Tibial nerve (tissue), 4 donors: ENCODE measurements around the gene DDIT3. TPM values are rescaled to one million over a fixed set of nuclear protein-coding genes. Genes with fewer than 3 reads are reported as not detected.

ENCODE experiments used
- DNase-seq, 2 donors: peaks; one replicate each; pipeline ENCODE4 v3.0.0-alpha.2; 2019; ENCODE audit warnings: low spot score in 2 of 2
- H3K27ac ChIP-seq, 4 donors: fragments of 200-600 bp; sonication (generic) in 3 of 4; one replicate each; pipeline ENCODE4 v1.5.1; 2017 to 2019; ENCODE audit warnings: mild to moderate bottlenecking in 1 of 4
- H3K27me3 ChIP-seq, 2 donors: fragments of 200-600 bp; sonication (generic) in 1 of 2; one replicate each; pipeline versions ENCODE4 v1.5.1 to v1.6.0; 2017 to 2019
- H3K36me3 ChIP-seq, 3 donors: fragments of 200-600 bp; sonication (generic); one replicate each; pipeline ENCODE4 v1.5.1; 2018 to 2019
- H3K4me1 ChIP-seq, 4 donors: fragments of 200-600 bp; sonication (generic) in 3 of 4; one replicate each; pipeline ENCODE4 v1.5.1; 2017 to 2019
- H3K4me3 ChIP-seq, 4 donors: fragments of 200-600 bp; sonication (generic) in 3 of 4; one replicate each; pipeline ENCODE4 v1.5.1; 2017 to 2019; ENCODE audit warnings: mild to moderate bottlenecking in 1 of 4, moderate library complexity in 1 of 4
- H3K9me3 ChIP-seq, 4 donors: fragments of 200-600 bp; sonication (generic) in 3 of 4; one replicate each; pipeline ENCODE4 v1.5.1; 2017 to 2019
- CTCF ChIP-seq, 5 experiments: fragments of 200-600 bp in 3 of 5; fragments of 450-650 bp in 2 of 5; sonication (generic) in 3 of 5; IDR thresholded peaks; one replicate each; pipeline ENCODE4 v1.5.1; 2016 to 2019; ENCODE audit warnings: antibody characterized with exemption in 5 of 5, mild to moderate bottlenecking in 3 of 5, moderate library complexity in 2 of 5
- EP300 ChIP-seq, 2 donors: sonication (generic); formaldehyde crosslinking; IDR thresholded peaks; one replicate each; pipeline ENCODE4 v1.6.1; 2017; ENCODE audit warnings: antibody characterized with exemption in 2 of 2, mild to moderate bottlenecking in 1 of 2
- POLR2A ChIP-seq, 2 donors: fragments of 450-650 bp; IDR thresholded peaks; one replicate each; pipeline ENCODE4 v1.6.1; 2017; ENCODE audit warnings: antibody characterized with exemption in 2 of 2, mild to moderate bottlenecking in 2 of 2, moderate library complexity in 2 of 2
- WGBS, 2 donors: methylation state at CpG; one replicate each; pipeline ENCODE4 v1.1.5; 2018; 5-methylcytosine and 5-hydroxymethylcytosine counted together
- total RNA-seq, 4 donors: library from RNA; depleted of rRNA; stranded (reverse); fragments of >200 nt; gene quantifications; one replicate each; pipeline ENCODE4 v1.1.0, GENCODE V29; 2016

The DDIT3 gene
- total RNA-seq, 4 donors from 2014 or later: 35.2 to 49.2 (median 42.1) TPM

- Histone ChIP-seq H3K27ac (no peak overlapping the region), H3K4me1 (peaks cover 0 to 17% (median 13%) of the 10 kb centered on the region in 4 donors), H3K36me3 (peaks cover 0 to 16% (median 0%) of the 10 kb centered on the region in 3 donors), H3K4me3 (no peak overlapping the region), H3K9me3 (no peaks in the 10 kb centered on the region), H3K27me3 (peaks cover 3 to 66% of the 10 kb centered on the region in 2 donors)
- 87 to 90% methylated on average over 5 of the region's 5 CpGs for WGBS, 2 donors
- TF ChIP-seq EP300 (IDR thresholded peaks at IDR 0.05) (no peak), CTCF (IDR thresholded peaks at IDR 0.05) (no peak), POLR2A (IDR thresholded peaks at IDR 0.05) (no peak)
- no peak for DNase-seq
These were observed 46.4 kb downstream of the DDIT3 start for GRCh38 chr12:57473886-57474285.

GRCh38 chr12:57473392-57473791, 46.9 kb downstream of the DDIT3 start:
- no peak for DNase-seq
- Histone ChIP-seq H3K4me3 (no peak overlapping the region), H3K36me3 (peaks cover 0 to 16% (median 0%) of the 10 kb centered on the region in 3 donors), H3K4me1 (peaks cover 0 to 17% (median 13%) of the 10 kb centered on the region in 4 donors), H3K9me3 (no peaks in the 10 kb centered on the region), H3K27ac (no peak overlapping the region), H3K27me3 (peaks cover 3 to 64% of the 10 kb centered on the region in 2 donors)
- TF ChIP-seq POLR2A (IDR thresholded peaks at IDR 0.05): no peak
- no peak for TF ChIP-seq CTCF (IDR thresholded peaks at IDR 0.05)
- no peak for TF ChIP-seq EP300 (IDR thresholded peaks at IDR 0.05)
- 46 to 52% methylated on average over 3 of the region's 3 CpGs for WGBS, 2 donors

GRCh38 chr12:57472391-57472790, 47.9 kb downstream of the DDIT3 start:
- no peaks in the 10 kb centered on the region for H3K9me3 ChIP-seq
- H3K4me1 ChIP-seq: peaks cover 0 to 17% (median 13%) of the 10 kb centered on the region in 4 donors
- H3K4me3 ChIP-seq: no peak overlapping the region
- peaks cover 0 to 22% (median 0%) of the 10 kb centered on the region in 3 donors for H3K36me3 ChIP-seq
- no peak overlapping the region for H3K27ac ChIP-seq
- TF ChIP-seq POLR2A (IDR thresholded peaks at IDR 0.05) (no peak), CTCF (IDR thresholded peaks at IDR 0.05) (no peak), EP300 (IDR thresholded peaks at IDR 0.05) (no peak)
- H3K27me3 ChIP-seq: peaks cover 3 to 54% of the 10 kb centered on the region in 2 donors
- no peak for DNase-seq
- WGBS, 2 donors: 79 to 85% methylated on average over 3 of the region's 3 CpGs

- DNase-seq: no peak
- Histone ChIP-seq H3K4me3 (no peak overlapping the region), H3K4me1 (peaks cover 0 to 17% (median 13%) of the 10 kb centered on the region in 4 donors), H3K27me3 (peaks cover 3 to 47% of the 10 kb centered on the region in 2 donors), H3K9me3 (no peaks in the 10 kb centered on the region), H3K36me3 (peaks cover 0 to 27% (median 0%) of the 10 kb centered on the region in 3 donors), H3K27ac (no peak overlapping the region)
- 86 to 94% methylated on average over 3 of the region's 3 CpGs for WGBS, 2 donors
- TF ChIP-seq EP300 (IDR thresholded peaks at IDR 0.05) (no peak), POLR2A (IDR thresholded peaks at IDR 0.05) (no peak), CTCF (IDR thresholded peaks at IDR 0.05) (no peak)
These were observed 48.7 kb downstream of the DDIT3 start for GRCh38 chr12:57471661-57472060.

- H3K27me3 ChIP-seq: peaks cover 3 to 42% of the 10 kb centered on the region in 2 donors
- 80 to 85% methylated on average over 4 of the region's 4 CpGs for WGBS, 2 donors
These were observed 49.2 kb downstream of the DDIT3 start for GRCh38 chr12:57470970-57471656.

More at GRCh38 chr12:57470970-57471656, 49.2 kb downstream of the DDIT3 start:
- Histone ChIP-seq H3K27ac (no peak overlapping the region), H3K4me3 (no peak overlapping the region), H3K36me3 (peaks cover 0 to 27% (median 0%) of the 10 kb centered on the region in 3 donors), H3K4me1 (peaks cover 0 to 13% (median 11%) of the 10 kb centered on the region in 4 donors), H3K9me3 (no peaks in the 10 kb centered on the region)
- no peak for DNase-seq
- TF ChIP-seq POLR2A (IDR thresholded peaks at IDR 0.05) (no peak), CTCF (IDR thresholded peaks at IDR 0.05) (no peak), EP300 (IDR thresholded peaks at IDR 0.05) (no peak)
